GM19023 (cell line): ENCODE measurements around the gene KMT2B.
"Not testable (repeated sequence)": the region's sequence is repeated elsewhere in the genome, so short reads cannot be mapped to it uniquely, and the experiment has no call there.

Source experiments
- ATAC-seq: cut with Tn5 transposase; IDR thresholded peaks from one replicate; pipeline ENCODE4 v1.9.1; 2021; ENCODE audit warnings: mild to moderate bottlenecking, moderate library complexity; ENCODE audit not compliant: unreplicated experiment

The KMT2B gene

GRCh38 chr19:35755550-35756376 is 38.0 kb downstream of the KMT2B start:
- ATAC-seq, result no peak

- no peak for ATAC-seq
These were observed 38.8 kb downstream of the KMT2B start, which contains the start of gene HSPB6 for GRCh38 chr19:35756377-35757230. Gene HSPB6 (minus strand): TSS chr19:35757029. CDS start chr19:35757008, 21 bp downstream.

GRCh38 chr19:35757231-35757748 is 39.5 kb downstream of the KMT2B start:
- ATAC-seq, result no peak

GRCh38 chr19:35757749-35758608 is 40.2 kb downstream of the KMT2B start, which contains the start of gene PROSER3:
Gene PROSER3 (plus strand): TSS chr19:35758176. CDS start chr19:35758216, 40 bp downstream.
- peak; percentile 96 for ATAC-seq

- no peak for ATAC-seq
These were observed 41.9 kb downstream of the KMT2B start for GRCh38 chr19:35759697-35760096.

GRCh38 chr19:35760711-35761349 is 43.0 kb downstream of the KMT2B start:
- ATAC-seq, result no peak

- no peak for ATAC-seq
These were observed 46.9 kb downstream of the KMT2B start for GRCh38 chr19:35764432-35765315.

GRCh38 chr19:35766571-35767104 is 48.8 kb downstream of the KMT2B start:
- no peak for ATAC-seq

GRCh38 chr19:35767288-35768081 is 49.7 kb downstream of the KMT2B start:
- ATAC-seq, result no peak

- ATAC-seq, result no peak
These were observed 50.2 kb downstream of the KMT2B start for GRCh38 chr19:35768082-35768421.

GRCh38 chr19:35772362-35772761 is 54.6 kb downstream of the KMT2B start:
- ATAC-seq, result not testable (repeated sequence)

- ATAC-seq, result no peak
These were observed 55.4 kb downstream of the KMT2B start for GRCh38 chr19:35773020-35773806.

GRCh38 chr19:35774274-35775045 is 56.7 kb downstream of the KMT2B start:
- ATAC-seq, result no peak

GRCh38 chr19:35775046-35775297 is 57.2 kb downstream of the KMT2B start:
- ATAC-seq, result no peak

GRCh38 chr19:35775298-35776101 is 57.7 kb downstream of the KMT2B start, which contains the start of gene ARHGAP33:
Gene ARHGAP33 (plus strand): TSS chr19:35775564. CDS start chr19:35775659, 95 bp downstream.
- ATAC-seq, result peak; percentile 92
